Endothelial cell of umbilical vein (primary cell): ENCODE data around the gene TPM3.

Experiments used
- EZH2 ChIP-seq: IDR thresholded peaks from 2 replicates; pipeline ENCODE4 v1.6.1; 2012; ENCODE audit warnings: borderline replicate concordance, low read depth, mild to moderate bottlenecking, moderate library complexity, low read length, inconsistent platforms; ENCODE audit not compliant: severe bottlenecking
- FOS ChIP-seq: IDR thresholded peaks from 2 replicates; pipeline ENCODE4 v1.6.1; 2011; ENCODE audit warnings: mild to moderate bottlenecking, low read length, moderate library complexity, borderline replicate concordance; ENCODE audit not compliant: insufficient read depth
- MYC ChIP-seq: IDR thresholded peaks from one replicate; pipeline ENCODE4 v1.6.1; 2011; ENCODE audit warnings: mild to moderate bottlenecking, low read depth, low read length
- POLR2A ChIP-seq: IDR thresholded peaks from 2 replicates; pipeline ENCODE4 v1.6.1; 2012; ENCODE audit warnings: low read depth, mild to moderate bottlenecking, control low read depth, low read length
- POLR2AphosphoS5 ChIP-seq: IDR thresholded peaks from 2 replicates; pipeline ENCODE4 v1.6.1; 2012; ENCODE audit warnings: low read depth, mild to moderate bottlenecking, control low read depth, low read length, moderate library complexity; ENCODE audit not compliant: insufficient read depth
- TF ChIP-seq, protein P1 (sequence below), 2 donors: IDR thresholded peaks; 1 replicate in 1 of 2; 2 replicates in 1 of 2; pipeline ENCODE4 v1.5.1; 2011; ENCODE audit warnings: low read length in 2 of 2, mild to moderate bottlenecking in 2 of 2, moderate library complexity in 2 of 2, control low read depth in 1 of 2, inconsistent platforms in 1 of 2, low read depth in 1 of 2; ENCODE audit not compliant: insufficient read depth in 1 of 2; ENCODE audit errors: extremely low read depth in 1 of 2
- TF ChIP-seq, protein P2 (sequence below): IDR thresholded peaks from 2 replicates; pipeline ENCODE4 v1.6.1; 2011; ENCODE audit not compliant: insufficient read depth, insufficient read length

DNA sequence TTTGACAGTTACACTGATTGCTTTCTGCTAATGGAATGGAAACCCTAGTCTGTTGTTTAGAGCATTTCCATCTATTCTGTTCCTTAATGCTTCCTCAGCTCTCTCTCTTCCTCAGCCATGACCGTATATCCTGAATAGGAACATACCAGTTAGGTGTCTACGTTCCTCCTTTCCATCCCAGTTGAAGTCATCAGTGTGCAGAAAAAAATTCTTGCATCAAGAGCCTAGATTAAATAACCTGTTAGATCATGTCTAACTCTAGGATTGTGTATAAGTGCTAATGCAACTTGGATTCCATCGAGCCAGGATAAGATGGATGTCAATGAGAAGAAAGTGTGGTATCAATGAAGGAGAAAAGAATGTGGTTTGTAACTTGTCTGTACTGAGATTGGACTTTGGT lies 47.6 kb upstream of the TPM3 start:
- TF ChIP-seq, protein P1, sequence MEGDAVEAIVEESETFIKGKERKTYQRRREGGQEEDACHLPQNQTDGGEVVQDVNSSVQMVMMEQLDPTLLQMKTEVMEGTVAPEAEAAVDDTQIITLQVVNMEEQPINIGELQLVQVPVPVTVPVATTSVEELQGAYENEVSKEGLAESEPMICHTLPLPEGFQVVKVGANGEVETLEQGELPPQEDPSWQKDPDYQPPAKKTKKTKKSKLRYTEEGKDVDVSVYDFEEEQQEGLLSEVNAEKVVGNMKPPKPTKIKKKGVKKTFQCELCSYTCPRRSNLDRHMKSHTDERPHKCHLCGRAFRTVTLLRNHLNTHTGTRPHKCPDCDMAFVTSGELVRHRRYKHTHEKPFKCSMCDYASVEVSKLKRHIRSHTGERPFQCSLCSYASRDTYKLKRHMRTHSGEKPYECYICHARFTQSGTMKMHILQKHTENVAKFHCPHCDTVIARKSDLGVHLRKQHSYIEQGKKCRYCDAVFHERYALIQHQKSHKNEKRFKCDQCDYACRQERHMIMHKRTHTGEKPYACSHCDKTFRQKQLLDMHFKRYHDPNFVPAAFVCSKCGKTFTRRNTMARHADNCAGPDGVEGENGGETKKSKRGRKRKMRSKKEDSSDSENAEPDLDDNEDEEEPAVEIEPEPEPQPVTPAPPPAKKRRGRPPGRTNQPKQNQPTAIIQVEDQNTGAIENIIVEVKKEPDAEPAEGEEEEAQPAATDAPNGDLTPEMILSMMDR (IDR thresholded peaks at IDR 0.05; ENCODE audit: extremely low read depth in 1 of 2, insufficient read depth in 1 of 2, low read depth in 1 of 2, low read length in 2 of 2) = no peak
- TF ChIP-seq POLR2A (no peak), EZH2 (no peak), POLR2AphosphoS5 (no peak), FOS (no peak), MYC (no peak)
- TF ChIP-seq, protein P2, sequence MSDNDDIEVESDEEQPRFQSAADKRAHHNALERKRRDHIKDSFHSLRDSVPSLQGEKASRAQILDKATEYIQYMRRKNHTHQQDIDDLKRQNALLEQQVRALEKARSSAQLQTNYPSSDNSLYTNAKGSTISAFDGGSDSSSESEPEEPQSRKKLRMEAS = no peak
